ENCODE results near the gene SLITRK1. TPM values are rescaled to one million over a fixed set of nuclear protein-coding genes. Genes with fewer than 3 reads are reported as not detected.

The SLITRK1 gene
- total RNA-seq, 4 donors from 2014 or later, result not detected

GRCh38 chr13:83883061-83883523 is 818 bp upstream of the SLITRK1 start:
- H3K27me3 ChIP-seq, result no peaks in the 10 kb centered on the region
- no peak overlapping the region for H3K4me3 ChIP-seq
- no peak for TF ChIP-seq POLR2A (IDR thresholded peaks at IDR 0.05)
- TF ChIP-seq CTCF (IDR thresholded peaks at IDR 0.05), result no peak
- H3K4me1 ChIP-seq, result no peaks in the 10 kb centered on the region
- DNase-seq, result no peak
- no peaks in the 10 kb centered on the region for H3K36me3 ChIP-seq
- H3K9me3 ChIP-seq, result no peaks in the 10 kb centered on the region
- H3K27ac ChIP-seq, result no peak overlapping the region

- DNase-seq, result no peak
- Histone ChIP-seq H3K36me3 (no peaks in the 10 kb centered on the region), H3K4me3 (no peak overlapping the region), H3K27ac (no peak overlapping the region), H3K4me1 (no peaks in the 10 kb centered on the region), H3K9me3 (no peaks in the 10 kb centered on the region), H3K27me3 (no peaks in the 10 kb centered on the region)
- TF ChIP-seq POLR2A (IDR thresholded peaks at IDR 0.05) (no peak), CTCF (IDR thresholded peaks at IDR 0.05) (no peak)
Observed at GRCh38 chr13:83882606-83882959, 309 bp upstream of the SLITRK1 start.

DNA sequence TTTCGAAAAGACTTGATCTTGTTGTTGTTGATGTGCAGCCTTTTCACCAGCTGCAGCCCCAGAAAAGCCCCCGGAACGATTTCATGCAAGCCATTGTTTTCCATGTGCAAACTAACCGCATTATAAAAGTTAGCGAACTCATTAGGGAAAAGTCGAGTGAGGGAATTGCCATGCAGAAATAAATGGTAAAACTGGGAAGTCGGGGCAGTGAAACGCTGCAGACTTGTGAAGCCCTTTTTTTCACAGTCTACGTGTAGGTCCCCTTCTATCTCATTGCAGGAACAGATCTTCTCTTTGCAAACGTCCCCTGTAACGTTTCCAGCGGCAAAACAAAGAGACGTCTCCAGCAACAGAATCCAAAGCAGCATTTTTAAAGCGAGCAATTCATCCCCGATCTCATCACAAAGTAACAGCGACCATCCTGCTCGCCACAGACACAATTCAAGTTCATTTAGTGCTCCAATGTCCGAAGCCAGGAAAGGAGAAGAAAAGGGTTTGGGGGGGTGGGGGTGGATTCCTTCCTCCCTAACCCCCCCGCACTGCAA is 1.1 kb downstream of the SLITRK1 start:
- no peak for DNase-seq
- H3K4me3 ChIP-seq, result no peak overlapping the region
- H3K27me3 ChIP-seq, result no peaks in the 10 kb centered on the region

DNA sequence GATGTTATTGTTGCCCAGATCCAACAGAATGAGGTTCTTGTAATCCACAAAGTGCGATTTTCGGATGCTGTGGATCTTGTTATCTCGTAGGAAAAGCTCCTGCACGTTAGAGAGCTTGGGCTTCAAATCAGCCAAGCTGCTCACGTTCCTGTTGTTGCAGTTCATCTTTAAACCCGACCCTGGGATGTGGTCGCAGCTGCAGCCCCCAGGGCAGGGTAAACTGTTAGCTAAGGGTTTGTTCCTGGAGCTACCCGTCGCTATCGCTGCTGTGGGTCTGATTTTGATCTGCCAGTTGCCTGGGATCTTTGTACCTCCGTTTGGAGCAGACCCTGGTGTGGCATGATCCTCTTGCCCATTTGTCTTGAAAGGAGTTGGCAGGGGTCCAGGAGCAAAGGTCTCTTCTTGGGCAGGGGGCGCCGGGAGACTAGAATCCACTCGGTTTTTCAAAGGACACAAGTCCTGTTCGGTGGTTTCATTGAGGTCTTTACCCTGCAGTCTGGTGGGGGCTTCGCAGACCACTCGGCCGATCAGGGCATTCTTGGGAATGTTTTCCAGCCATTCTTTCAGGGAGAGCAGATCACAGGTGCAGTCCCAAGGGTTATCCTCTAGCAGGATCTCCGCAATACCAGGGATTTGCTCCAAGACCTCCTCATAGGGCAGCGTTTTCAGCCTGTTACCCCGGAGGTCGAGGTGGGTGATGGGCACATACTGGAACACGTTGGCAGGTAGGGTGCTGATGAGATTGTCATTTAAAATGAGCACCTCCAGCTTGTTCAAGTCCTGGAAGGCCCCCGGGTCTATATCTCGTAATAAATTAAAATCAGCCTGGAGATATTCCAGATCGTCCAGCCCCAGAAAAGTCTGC is 1.8 kb downstream of the SLITRK1 start:
- Histone ChIP-seq H3K27ac (no peak overlapping the region), H3K4me1 (no peaks in the 10 kb centered on the region), H3K27me3 (no peaks in the 10 kb centered on the region), H3K9me3 (no peaks in the 10 kb centered on the region), H3K36me3 (no peaks in the 10 kb centered on the region), H3K4me3 (no peak overlapping the region)
- no peak for DNase-seq
- no peak for TF ChIP-seq CTCF (IDR thresholded peaks at IDR 0.05)
- no peak for TF ChIP-seq POLR2A (IDR thresholded peaks at IDR 0.05)

More for the DNA sequence above, 1.1 kb downstream of the SLITRK1 start:
- H3K9me3 ChIP-seq, result no peaks in the 10 kb centered on the region
- no peak for TF ChIP-seq CTCF (IDR thresholded peaks at IDR 0.05)
- TF ChIP-seq POLR2A (IDR thresholded peaks at IDR 0.05), result no peak
- H3K36me3 ChIP-seq, result no peaks in the 10 kb centered on the region
- H3K27ac ChIP-seq, result no peak overlapping the region
- H3K4me1 ChIP-seq, result no peaks in the 10 kb centered on the region

DNA sequence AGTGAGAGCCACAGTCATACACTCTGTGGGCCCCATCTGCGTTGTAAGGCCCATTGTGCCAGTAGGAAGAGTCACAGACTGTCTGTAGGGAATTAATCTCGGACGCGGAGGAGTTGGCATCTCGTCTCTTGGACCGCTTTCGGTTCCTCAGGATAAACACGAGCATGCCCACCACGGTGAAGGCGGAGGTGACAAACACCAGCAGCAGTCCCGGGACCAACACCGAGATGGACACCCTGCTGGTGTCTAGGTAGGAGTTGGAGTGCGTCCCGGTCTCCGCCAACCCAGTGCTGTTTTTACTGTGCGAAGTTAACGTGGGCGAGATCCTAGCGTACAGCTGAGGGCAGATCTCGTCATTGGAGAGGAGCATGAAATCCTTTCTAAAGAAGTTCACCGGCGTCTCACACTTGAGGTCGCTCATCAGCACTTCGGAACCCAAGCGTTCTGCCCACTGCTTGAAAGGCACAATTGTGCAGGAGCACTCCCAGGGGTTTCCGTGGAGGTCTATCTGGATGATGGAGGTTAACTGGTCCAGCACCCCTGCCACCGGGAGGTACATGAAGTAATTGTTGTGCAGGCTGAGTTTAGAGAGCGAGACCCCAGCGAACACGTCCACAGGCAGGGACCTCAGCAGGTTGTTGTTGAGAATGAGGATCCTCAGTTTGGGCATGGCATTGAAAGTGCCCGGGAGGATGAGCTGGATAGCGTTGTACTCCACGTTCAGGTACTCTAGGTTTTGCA is 2.7 kb downstream of the SLITRK1 start:
- no peak for DNase-seq
- TF ChIP-seq POLR2A (IDR thresholded peaks at IDR 0.05), result no peak
- TF ChIP-seq CTCF (IDR thresholded peaks at IDR 0.05), result no peak
- no peaks in the 10 kb centered on the region for H3K9me3 ChIP-seq
- no peak overlapping the region for H3K4me3 ChIP-seq
- H3K4me1 ChIP-seq, result no peaks in the 10 kb centered on the region
- H3K36me3 ChIP-seq, result no peaks in the 10 kb centered on the region
- no peak overlapping the region for H3K27ac ChIP-seq
- no peaks in the 10 kb centered on the region for H3K27me3 ChIP-seq
